Left cardiac atrium (tissue), 4 donors: Measurements from ENCODE around the gene RSRC1. TPM values are rescaled to one million over a fixed set of nuclear protein-coding genes. Genes with fewer than 3 reads are reported as not detected.
A peak's percentile ranks its signal among the peaks of the same experiment; 100 is the strongest.
"Not testable (repeated sequence)": the region's sequence is repeated elsewhere in the genome, so short reads cannot be mapped to it uniquely, and the experiment has no call there.

Source experiments
- ATAC-seq, 2 donors: fragments of 200-7000 bp; cut with Tn5 transposase; one replicate each; pipeline ENCODE4 v1.9.1; 2020; ENCODE audit warnings: mild to moderate bottlenecking in 2 of 2, moderate library complexity in 2 of 2
- DNase-seq: peaks from one replicate; pipeline ENCODE4 v3.0.0-alpha.2; 2020
- intact Hi-C, 2 donors: fragments of 100-400 bp; cut with DNase I; formaldehyde crosslinking; loops; one replicate each; pipeline versions ENCODE4 v1.14.1 to v1.15.1; 2022 to 2023
- total RNA-seq, 2 donors: library from RNA; stranded (reverse); fragmentation: NEBNext Ultra II Directional; extraction: Animal tissue kit (Norgen Biotek cat#: 25700); gene quantifications; one replicate each; pipeline ENCODE4 v1.2.1, GENCODE V29; 2021
- donor health status: DM: no; HTN: yes; CAD: no.
- donor health status: DM: no; HTN: yes; CAD: no; lungs with severe emphysema.
- donor health status: DM: yes; HTN: yes; CAD: no.
- donor health status: Dilated cardiomyopathy.

RSRC1 gene
- total RNA-seq, 2 donors from 2014 or later: 22.6 to 23.6 TPM

- DNase-seq, ATAC-seq: not testable (repeated sequence)
- intact Hi-C loops: loop anchor here in 1 of 2 donors (5.0 kb wide), 1 partner anchor 319 kb away; no protein-coding TSS in a partner anchor
Observed at GRCh38 chr3:158113595-158113994, 3.7 kb downstream of the RSRC1 start.

GRCh38 chr3:158120330-158120729 lies 10.4 kb downstream of the RSRC1 start:
- intact Hi-C loops: no loop called here
- ATAC-seq: no peak
- no peak for DNase-seq

- DNase-seq: no peak
- intact Hi-C loops: no loop called here
- no peak for ATAC-seq
Observed at GRCh38 chr3:158121295-158121694, 11.4 kb downstream of the RSRC1 start.

GRCh38 chr3:158122721-158123120 lies 12.8 kb downstream of the RSRC1 start:
- DNase-seq, ATAC-seq, intact Hi-C loops: not testable (repeated sequence)

- intact Hi-C loops: no loop called here
- ATAC-seq: no peak
- DNase-seq: no peak
Observed at GRCh38 chr3:158127250-158128219, 17.6 kb downstream of the RSRC1 start.

- no peak for ATAC-seq
- no peak for DNase-seq
- intact Hi-C loops: no loop called here
Observed at GRCh38 chr3:158128755-158129154, 18.9 kb downstream of the RSRC1 start.

GRCh38 chr3:158134363-158134762 lies 24.5 kb downstream of the RSRC1 start:
- intact Hi-C loops: no loop called here
- no peak for DNase-seq
- ATAC-seq: no peak

- ATAC-seq (no peak), DNase-seq (no peak)
- intact Hi-C loops: no loop called here
Observed at GRCh38 chr3:158140396-158140795, 30.5 kb downstream of the RSRC1 start.

GRCh38 chr3:158148218-158148617 lies 38.3 kb downstream of the RSRC1 start:
- ATAC-seq (no peak), DNase-seq (no peak)
- intact Hi-C loops: no loop called here

- ATAC-seq (peak in 1 of 2 donors; percentile 81), DNase-seq (peak; percentile 24)
- intact Hi-C loops: no loop called here
Observed at GRCh38 chr3:158152186-158152585, 42.3 kb downstream of the RSRC1 start.

- DNase-seq (no peak), ATAC-seq (no peak)
Observed at GRCh38 chr3:158158969-158159368, 49.1 kb downstream of the RSRC1 start.

GRCh38 chr3:158159714-158160113 lies 49.8 kb downstream of the RSRC1 start:
- DNase-seq (no peak), ATAC-seq (no peak)
- intact Hi-C loops: no loop called here

More at GRCh38 chr3:158158969-158159368, 49.1 kb downstream of the RSRC1 start:
- intact Hi-C loops: no loop called here

- ATAC-seq (peak in 1 of 2 donors; percentile 36), DNase-seq (no peak)
- intact Hi-C loops: no loop called here
Observed at GRCh38 chr3:158160958-158161357, 51.1 kb downstream of the RSRC1 start.

- ATAC-seq (no peak), DNase-seq (no peak)
- intact Hi-C loops: no loop called here
Observed at GRCh38 chr3:158165141-158165655, 55.3 kb downstream of the RSRC1 start.

- ATAC-seq (no peak), DNase-seq (no peak)
- intact Hi-C loops: no loop called here
Observed at GRCh38 chr3:158165730-158166129, 55.8 kb downstream of the RSRC1 start.

- no peak for DNase-seq
- ATAC-seq: no peak
- intact Hi-C loops: no loop called here
Observed at GRCh38 chr3:158166223-158166622, 56.3 kb downstream of the RSRC1 start.

- intact Hi-C loops: no loop called here
- peak in 1 of 2 donors; percentile 97 for ATAC-seq
- no peak for DNase-seq
Observed at GRCh38 chr3:158167737-158168557, 58.1 kb downstream of the RSRC1 start.

- DNase-seq (no peak), ATAC-seq (peak in 1 of 2 donors; percentile 34)
- intact Hi-C loops: no loop called here
Observed at GRCh38 chr3:158169091-158169491, 59.2 kb downstream of the RSRC1 start.

GRCh38 chr3:158181096-158181495 lies 71.2 kb downstream of the RSRC1 start:
- ATAC-seq (no peak), DNase-seq (no peak)
- intact Hi-C loops: no loop called here

- intact Hi-C loops: no loop called here
- no peak for ATAC-seq
- no peak for DNase-seq
Observed at GRCh38 chr3:158185711-158186110, 75.8 kb downstream of the RSRC1 start.
